ENCODE measurements around the gene RHOG.

DNA sequence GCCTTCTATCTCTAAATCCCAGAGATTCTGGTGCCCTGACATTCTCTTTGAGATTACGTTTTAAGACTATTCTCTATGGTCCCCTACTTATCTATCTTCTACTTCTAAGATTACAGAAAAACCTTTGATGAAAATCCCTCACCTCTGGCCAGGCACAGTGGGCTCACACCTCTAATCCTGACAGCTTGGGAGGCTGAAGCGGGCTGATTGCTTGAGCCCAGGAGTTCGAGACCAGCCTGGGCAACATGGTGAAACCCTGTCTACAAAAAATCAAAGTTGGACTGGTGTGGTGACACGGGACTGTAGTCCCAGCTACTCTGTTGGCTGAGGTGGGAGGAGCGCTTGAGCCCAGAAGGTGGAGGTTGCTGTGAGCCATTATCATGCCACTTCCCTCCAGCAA lies 57.8 kb downstream of the RHOG start:
- TF ChIP-seq, protein P1, sequence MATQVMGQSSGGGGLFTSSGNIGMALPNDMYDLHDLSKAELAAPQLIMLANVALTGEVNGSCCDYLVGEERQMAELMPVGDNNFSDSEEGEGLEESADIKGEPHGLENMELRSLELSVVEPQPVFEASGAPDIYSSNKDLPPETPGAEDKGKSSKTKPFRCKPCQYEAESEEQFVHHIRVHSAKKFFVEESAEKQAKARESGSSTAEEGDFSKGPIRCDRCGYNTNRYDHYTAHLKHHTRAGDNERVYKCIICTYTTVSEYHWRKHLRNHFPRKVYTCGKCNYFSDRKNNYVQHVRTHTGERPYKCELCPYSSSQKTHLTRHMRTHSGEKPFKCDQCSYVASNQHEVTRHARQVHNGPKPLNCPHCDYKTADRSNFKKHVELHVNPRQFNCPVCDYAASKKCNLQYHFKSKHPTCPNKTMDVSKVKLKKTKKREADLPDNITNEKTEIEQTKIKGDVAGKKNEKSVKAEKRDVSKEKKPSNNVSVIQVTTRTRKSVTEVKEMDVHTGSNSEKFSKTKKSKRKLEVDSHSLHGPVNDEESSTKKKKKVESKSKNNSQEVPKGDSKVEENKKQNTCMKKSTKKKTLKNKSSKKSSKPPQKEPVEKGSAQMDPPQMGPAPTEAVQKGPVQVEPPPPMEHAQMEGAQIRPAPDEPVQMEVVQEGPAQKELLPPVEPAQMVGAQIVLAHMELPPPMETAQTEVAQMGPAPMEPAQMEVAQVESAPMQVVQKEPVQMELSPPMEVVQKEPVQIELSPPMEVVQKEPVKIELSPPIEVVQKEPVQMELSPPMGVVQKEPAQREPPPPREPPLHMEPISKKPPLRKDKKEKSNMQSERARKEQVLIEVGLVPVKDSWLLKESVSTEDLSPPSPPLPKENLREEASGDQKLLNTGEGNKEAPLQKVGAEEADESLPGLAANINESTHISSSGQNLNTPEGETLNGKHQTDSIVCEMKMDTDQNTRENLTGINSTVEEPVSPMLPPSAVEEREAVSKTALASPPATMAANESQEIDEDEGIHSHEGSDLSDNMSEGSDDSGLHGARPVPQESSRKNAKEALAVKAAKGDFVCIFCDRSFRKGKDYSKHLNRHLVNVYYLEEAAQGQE (IDR thresholded peaks at IDR 0.05; ENCODE audit: insufficient replicate concordance, low read depth): no peak
- TF ChIP-seq, protein P2, sequence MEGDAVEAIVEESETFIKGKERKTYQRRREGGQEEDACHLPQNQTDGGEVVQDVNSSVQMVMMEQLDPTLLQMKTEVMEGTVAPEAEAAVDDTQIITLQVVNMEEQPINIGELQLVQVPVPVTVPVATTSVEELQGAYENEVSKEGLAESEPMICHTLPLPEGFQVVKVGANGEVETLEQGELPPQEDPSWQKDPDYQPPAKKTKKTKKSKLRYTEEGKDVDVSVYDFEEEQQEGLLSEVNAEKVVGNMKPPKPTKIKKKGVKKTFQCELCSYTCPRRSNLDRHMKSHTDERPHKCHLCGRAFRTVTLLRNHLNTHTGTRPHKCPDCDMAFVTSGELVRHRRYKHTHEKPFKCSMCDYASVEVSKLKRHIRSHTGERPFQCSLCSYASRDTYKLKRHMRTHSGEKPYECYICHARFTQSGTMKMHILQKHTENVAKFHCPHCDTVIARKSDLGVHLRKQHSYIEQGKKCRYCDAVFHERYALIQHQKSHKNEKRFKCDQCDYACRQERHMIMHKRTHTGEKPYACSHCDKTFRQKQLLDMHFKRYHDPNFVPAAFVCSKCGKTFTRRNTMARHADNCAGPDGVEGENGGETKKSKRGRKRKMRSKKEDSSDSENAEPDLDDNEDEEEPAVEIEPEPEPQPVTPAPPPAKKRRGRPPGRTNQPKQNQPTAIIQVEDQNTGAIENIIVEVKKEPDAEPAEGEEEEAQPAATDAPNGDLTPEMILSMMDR (IDR thresholded peaks at IDR 0.05; ENCODE audit: insufficient read depth, low read length): no peak
- TF ChIP-seq POLR2AphosphoS5 (IDR thresholded peaks at IDR 0.05; ENCODE audit: low read depth) (no peak), GABPA (IDR thresholded peaks at IDR 0.05; ENCODE audit: low read depth) (no peak), SPI1 (IDR thresholded peaks at IDR 0.05; ENCODE audit: borderline replicate concordance, low read depth) (no peak)

All from HL-60 (cell line).